CD4-positive, alpha-beta T cell treated with Interleukin-17A for 4 hours (primary cell): ENCODE results near the gene SUV39H1.
A peak's percentile ranks its signal among the peaks of the same experiment; 100 is the strongest.
"Not testable (repeated sequence)": the region's sequence is repeated elsewhere in the genome, so short reads cannot be mapped to it uniquely, and the experiment has no call there.

Experiments used
- DNase-seq: peaks from one replicate; pipeline ENCODE4 v3.0.0-alpha.2; 2020; ENCODE audit warnings: mixed read lengths

SUV39H1 gene

GRCh38 chrX:48696301-48696908 is at the start of gene SUV39H1:
Gene SUV39H1 (plus strand): TSS chrX:48696734. CDS start chrX:48696785, 51 bp downstream.
- peak; percentile 87 for DNase-seq

GRCh38 chrX:48648336-48648751 is 48.2 kb upstream of the SUV39H1 start:
- peak; percentile 49 for DNase-seq

DNA sequence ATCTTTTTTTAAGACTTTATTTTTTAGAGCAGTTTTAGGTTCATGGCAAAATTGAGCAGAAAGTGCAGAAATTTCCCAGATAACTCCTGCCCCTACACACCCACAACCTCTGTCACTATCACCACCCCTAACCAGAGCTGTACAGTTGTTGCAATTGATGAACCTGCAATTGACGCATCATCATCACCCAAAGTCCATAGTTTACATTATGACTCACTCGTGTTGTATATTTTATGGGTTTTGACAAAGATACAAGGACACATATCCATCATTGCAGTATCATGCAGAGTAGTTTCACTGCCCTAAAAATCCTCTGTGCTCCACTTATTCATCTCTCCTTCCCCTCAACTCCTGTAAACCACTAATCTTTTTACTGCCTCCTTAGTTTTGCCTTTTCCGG is 47.4 kb upstream of the SUV39H1 start:
- DNase-seq = no peak

DNA sequence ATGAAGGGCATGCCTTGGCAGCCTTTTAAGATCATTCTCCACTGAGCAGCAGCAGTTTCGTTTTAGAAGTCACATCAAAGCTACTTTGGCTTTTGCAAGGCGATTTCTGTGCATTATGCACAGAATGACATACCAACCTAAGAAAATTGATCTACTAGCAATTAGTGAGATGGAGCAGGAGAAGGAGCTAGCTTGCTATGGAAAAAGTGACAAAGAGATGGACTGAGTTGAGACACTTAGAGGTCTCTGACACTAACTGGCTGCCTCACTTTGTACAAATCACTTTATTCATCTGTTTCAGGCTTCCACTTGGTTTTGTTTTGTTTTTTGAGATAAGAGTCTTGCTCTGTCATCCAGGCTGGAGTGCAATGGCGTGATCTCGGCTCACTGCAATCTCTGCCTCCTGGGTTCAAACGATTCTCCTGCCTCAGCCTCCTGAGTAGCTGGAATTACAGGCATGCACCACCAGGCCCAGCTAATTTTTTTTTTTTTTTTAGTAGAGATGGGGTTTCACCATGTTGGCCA is 44.4 kb upstream of the SUV39H1 start:
- DNase-seq = not testable (repeated sequence)

- not testable (repeated sequence) for DNase-seq
Observed at GRCh38 chrX:48654746-48655145, 41.8 kb upstream of the SUV39H1 start.

GRCh38 chrX:48659686-48660085 is 36.8 kb upstream of the SUV39H1 start:
- DNase-seq = not testable (repeated sequence)

DNA sequence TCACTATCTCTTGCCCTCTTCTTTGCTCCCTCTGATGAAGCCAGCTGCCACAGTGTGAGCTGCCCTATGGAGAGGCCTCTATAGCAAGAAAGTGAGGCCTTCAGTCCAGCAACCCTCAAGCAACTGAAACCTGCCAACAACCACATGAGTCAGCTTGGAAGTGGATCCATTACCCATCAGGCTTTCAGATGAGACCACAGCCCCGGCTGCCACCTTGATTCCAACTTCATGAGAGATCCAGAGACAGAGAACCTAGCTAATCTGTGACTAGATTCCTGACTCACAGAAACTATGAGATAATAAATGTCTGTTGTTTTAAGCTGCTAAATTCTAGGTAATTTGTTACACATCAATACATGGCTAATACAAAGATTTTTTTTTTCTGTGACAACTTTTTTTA is 33.3 kb upstream of the SUV39H1 start:
- DNase-seq = no peak

GRCh38 chrX:48664156-48664555 is 32.4 kb upstream of the SUV39H1 start:
- no peak for DNase-seq

DNA sequence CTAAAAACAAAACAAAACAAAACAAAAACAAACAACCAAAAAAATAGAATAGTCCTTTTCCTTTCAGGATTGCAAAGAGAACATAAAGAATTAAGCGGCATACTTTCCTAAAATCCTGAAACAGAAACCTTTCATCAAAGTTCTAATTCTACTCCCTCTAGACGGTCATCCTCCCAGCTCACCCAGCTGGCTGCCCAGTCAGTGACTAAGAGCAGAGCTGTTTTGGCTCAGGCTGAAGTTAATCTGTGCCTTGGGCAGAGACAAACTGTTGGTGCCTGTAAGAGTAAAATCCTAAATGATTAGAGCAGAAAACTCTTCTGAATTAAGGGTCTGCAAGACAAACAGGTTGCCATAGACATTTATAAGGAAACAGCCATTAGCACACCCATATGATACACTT is 30.5 kb upstream of the SUV39H1 start:
- no peak for DNase-seq

DNA sequence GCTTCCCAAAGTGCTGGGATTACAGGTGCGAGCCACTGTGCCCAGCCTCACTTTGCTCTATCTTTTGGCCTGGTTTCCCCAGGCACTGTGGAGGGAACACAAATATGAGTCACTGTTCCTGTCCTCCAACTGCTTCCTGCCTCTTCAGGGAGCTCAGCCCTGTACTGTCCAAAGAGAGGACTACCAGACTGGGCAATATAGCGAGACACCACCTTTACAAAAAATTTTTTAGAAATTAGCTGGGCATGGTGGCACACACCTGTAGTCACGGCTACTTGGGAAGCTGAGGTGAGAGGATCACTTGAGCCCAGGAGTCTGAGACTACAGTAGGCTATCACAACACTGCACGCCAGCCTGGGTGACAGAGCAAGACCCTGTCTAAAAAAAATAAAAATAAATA is 29.9 kb upstream of the SUV39H1 start:
- DNase-seq = no peak

DNA sequence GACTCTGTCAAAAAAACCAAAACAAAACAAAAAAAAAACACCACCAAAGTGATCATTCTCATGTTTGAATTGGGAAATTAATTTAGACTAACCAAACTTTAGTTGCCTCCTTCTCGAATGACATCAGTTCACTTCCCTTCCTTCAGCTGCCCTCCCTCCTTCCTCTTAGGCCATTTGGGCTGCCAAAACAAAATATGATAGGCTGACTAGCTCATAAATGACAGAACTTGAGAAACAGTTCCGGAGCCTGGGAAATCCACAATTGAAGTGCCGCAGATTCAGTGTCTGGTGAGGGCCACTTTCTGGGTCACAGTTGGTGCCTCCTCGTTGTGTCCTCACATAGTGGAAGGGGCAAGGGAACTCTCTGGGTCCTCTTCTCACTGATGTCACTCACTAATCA is 29.0 kb upstream of the SUV39H1 start:
- DNase-seq = no peak

GRCh38 chrX:48668187-48668586 is 28.3 kb upstream of the SUV39H1 start:
- not testable (repeated sequence) for DNase-seq

DNA sequence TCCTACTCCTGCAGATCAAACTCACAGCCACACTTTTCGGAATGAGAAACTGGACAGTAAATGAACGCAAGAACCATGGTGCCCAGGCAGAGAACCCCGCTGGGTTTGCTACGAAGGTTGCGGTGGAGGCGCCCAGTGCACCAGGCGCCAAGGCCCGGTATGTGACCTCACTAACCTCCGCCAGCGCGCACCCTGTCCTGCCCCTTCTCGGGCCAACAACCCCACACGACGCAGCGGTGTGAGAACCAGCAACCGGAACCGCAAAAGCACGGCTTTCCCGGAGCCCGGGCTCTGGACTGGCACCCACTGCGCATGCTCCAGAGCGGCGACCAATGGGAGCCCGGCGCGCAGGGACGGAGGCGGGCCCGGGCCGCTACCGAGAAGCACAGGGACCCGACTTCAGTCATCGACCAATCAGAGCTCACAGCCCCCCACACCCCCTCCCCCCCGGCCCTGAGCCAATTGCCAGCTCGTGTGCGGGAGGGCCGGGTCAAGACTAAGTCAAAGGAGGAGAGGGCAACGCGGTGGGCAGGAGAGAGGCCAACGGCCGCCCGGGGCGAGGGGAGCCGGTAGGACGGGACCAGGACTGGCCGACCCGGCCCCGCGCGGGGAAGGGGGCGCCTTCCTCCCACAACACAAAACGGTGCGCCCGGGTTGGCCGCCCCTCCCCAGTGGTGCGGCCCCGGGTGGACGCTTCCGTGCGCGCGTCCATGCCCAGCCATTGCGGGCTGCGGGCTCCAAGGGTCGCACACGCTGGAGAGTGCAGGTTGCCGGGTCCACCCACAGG is 20.2 kb upstream of the SUV39H1 start:
- peak; percentile 90 for DNase-seq

- peak; percentile 33 for DNase-seq
Observed at GRCh38 chrX:48676893-48677270, 19.7 kb upstream of the SUV39H1 start.

DNA sequence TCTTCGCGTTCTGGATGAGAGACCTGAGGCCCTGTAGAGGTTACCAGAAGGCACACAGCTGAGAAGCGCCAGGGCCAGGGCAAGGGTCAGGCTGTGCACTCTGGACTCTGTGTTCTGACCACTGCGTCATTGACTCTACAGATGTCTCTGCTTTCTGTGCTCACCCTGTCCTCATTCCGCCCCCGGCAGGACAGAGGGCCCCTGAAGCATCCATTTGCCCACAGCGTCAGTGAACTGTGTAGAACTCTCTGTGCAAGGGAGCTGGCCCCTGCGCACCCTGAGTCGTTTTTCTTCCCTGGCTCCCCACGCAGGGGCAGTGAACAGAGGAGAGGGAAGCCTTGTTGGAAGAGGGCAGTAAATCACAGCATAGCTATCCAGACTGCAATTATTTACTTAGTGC is 19.0 kb upstream of the SUV39H1 start:
- no peak for DNase-seq

DNA sequence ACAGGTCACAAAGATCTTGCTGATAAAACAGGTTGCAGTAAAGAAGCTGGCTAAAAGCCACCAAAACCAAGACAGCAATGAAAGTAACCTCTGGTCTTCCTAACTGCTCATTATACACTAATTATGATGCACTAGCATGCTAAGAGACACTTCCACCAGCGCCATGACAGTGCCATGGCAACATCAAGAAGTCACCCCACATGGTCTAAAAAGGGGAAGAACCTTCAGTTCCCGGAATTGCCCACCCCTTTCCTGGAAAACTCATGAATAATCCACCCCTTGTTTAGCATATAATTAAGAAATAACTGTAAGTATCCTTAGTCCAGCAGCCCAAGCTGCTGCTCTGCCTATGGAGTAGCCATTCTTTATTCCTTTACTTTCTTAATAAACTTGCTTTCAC is 16.1 kb upstream of the SUV39H1 start:
- not testable (repeated sequence) for DNase-seq

- not testable (repeated sequence) for DNase-seq
Observed at GRCh38 chrX:48680925-48681324, 15.6 kb upstream of the SUV39H1 start.

DNA sequence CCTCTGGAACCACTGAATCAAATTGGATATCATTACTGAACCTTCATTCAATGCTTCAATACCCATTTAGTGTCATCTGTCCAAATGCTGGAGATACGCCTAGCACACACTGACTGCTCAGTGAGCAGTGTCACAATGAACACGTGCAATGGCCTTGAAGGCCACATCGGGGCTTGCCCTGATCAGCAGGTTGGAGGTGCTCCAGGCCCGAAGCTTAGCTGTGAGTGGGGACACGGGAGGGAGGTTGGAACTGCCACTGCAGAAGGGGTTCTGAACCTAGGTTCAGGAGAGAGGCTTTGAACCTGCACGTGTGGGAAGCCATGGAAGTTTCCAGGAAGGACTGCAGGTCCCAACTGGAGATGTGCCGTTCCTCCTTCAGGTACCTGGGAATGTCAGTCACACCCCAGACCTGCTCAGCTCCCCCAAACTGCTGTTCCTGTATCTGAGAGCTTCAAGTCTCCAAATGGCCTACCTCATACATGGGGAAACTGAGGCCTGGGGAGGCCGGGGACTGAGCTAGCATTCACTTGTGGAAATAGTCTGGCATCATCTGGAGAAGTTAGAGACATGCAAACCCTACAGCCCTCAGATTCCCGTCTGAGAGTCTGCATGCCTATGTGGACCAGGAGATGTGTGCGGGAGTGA is 14.9 kb upstream of the SUV39H1 start:
- DNase-seq = no peak

DNA sequence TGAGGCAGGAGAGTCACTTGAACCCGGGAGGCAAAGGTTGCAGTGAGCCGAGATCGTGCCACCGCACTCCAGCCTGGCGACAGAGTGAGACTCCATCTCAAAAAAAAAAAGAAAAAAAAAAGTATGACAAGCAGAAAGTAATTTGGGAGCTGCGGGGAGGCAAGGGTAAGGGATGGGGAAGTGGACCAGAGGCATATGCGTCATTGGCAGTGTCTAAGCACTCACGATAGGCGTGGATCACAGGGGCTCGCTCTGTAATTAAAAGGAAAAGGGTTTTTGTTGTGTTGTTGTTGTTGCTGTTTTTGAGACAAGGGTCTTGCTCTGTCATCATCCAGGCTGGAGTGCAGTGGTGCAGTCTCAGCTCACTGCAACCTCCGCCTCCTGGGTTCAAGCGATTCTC is 13.7 kb upstream of the SUV39H1 start:
- DNase-seq = not testable (repeated sequence)

DNA sequence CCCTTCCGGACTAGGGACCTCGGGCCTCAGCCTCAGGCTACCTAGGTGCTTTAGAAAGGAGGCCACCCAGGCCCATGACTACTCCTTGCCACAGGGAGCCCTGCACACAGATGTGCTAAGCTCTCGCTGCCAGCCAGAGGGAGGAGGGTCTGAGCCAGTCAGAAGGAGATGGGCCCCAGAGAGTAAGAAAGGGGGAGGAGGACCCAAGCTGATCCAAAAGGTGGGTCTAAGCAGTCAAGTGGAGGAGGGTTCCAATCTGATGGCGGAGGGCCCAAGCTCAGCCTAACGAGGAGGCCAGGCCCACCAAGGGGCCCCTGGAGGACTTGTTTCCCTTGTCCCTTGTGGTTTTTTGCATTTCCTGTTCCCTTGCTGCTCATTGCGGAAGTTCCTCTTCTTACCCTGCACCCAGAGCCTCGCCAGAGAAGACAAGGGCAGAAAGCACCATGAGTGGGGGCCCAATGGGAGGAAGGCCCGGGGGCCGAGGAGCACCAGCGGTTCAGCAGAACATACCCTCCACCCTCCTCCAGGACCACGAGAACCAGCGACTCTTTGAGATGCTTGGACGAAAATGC is 13.0 kb upstream of the SUV39H1 start, which contains the start of gene WAS:
Gene WAS (plus strand): TSS at position 389 of the 572 bp plus-strand sequence. CDS start 55 bp downstream, at position 444.
- DNase-seq = peak; percentile 61

DNA sequence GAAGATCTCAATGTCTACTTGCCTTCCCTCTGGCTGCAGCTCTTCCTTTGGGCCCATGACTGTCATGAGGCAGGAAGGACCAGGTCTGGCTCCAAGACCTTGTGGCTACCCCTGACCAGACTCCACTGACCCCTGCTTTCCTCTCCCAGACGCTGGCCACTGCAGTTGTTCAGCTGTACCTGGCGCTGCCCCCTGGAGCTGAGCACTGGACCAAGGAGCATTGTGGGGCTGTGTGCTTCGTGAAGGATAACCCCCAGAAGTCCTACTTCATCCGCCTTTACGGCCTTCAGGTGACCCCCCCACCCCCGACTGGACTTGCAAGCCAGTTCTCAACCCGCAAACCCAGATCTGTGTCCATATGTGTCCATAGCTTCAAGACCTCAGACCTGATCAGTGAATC is 12.4 kb upstream of the SUV39H1 start:
- DNase-seq = no peak

DNA sequence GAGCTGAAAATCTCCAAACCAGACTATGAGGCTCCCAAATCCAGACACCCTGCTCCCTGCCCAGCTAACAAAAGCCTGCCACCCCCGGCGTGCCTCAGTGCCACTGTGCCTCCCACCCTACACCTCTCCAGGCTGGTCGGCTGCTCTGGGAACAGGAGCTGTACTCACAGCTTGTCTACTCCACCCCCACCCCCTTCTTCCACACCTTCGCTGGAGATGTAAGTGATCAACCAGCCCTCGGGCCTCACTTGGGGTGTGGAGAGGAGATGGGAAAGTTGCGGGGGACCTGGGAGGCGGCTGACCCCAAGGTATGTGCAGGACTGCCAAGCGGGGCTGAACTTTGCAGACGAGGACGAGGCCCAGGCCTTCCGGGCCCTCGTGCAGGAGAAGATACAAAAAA is 11.1 kb upstream of the SUV39H1 start:
- no peak for DNase-seq

DNA sequence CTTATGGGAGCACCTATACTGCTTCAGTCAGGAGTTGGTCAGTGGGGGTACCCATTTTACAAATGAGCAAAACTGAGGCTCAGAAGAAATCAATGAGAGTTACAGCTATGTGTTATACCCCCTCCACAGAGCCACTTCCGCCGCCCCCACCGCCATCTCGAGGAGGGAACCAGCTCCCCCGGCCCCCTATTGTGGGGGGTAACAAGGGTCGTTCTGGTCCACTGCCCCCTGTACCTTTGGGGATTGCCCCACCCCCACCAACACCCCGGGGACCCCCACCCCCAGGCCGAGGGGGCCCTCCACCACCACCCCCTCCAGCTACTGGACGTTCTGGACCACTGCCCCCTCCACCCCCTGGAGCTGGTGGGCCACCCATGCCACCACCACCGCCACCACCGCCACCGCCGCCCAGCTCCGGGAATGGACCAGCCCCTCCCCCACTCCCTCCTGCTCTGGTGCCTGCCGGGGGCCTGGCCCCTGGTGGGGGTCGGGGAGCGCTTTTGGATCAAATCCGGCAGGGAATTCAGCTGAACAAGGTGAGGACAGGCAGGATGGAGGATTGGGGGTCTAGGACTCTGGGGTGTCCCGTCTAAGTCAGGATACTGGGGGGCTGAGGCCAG is 7.9 kb upstream of the SUV39H1 start:
- DNase-seq = no peak
